Measurements from ENCODE around the gene SLC5A5.

Gene SLC5A5

DNA sequence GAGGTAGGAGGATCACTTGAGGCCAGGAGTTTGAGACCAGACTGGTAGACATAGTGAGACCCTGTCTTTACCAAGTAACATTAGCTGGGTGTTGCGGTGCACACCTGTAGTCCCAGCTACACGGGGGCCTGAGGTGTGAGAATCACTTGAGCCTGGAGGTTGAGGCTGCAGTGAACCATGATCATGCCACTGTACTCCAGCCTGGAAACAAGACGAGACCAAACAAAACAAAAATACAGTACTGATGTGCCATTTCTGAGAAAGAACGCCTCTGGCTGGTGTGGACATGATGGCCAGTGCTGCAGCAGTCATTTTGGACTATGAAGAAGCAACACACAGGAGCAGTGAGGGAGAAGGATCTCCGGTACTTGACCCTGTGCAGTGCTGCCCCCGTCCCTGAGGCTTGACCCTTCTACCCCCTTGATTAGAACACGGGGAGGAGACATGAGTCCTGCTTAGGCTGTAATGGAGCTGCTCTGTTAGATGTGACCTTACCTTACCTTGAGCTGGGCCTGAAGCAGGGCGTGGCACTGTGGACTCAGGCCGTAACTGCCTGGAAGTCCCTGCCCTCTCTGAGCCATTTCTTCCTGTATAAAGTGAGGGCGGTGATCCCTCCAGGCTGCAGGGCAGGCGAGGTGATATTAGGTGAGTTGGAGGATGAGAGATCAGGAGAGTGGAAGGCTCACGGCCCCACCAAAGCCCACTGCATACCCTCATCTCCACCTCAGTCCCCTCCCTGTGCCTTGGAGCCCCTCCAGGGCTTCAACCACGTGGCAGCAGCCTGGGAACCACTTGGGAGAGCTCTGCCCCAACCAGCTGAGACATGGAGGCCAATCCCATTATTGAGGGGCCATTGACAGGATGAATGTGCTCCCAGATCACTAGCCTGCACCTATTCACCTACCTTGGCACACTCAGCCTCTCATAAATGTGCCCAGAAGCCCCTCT lies 6.1 kb upstream of the SLC5A5 start:
- H3K4me3 ChIP-seq (ENCODE audit: low read depth, low read length): no peak overlapping the region
- TF ChIP-seq, protein P1, sequence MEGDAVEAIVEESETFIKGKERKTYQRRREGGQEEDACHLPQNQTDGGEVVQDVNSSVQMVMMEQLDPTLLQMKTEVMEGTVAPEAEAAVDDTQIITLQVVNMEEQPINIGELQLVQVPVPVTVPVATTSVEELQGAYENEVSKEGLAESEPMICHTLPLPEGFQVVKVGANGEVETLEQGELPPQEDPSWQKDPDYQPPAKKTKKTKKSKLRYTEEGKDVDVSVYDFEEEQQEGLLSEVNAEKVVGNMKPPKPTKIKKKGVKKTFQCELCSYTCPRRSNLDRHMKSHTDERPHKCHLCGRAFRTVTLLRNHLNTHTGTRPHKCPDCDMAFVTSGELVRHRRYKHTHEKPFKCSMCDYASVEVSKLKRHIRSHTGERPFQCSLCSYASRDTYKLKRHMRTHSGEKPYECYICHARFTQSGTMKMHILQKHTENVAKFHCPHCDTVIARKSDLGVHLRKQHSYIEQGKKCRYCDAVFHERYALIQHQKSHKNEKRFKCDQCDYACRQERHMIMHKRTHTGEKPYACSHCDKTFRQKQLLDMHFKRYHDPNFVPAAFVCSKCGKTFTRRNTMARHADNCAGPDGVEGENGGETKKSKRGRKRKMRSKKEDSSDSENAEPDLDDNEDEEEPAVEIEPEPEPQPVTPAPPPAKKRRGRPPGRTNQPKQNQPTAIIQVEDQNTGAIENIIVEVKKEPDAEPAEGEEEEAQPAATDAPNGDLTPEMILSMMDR (conservative IDR thresholded peaks at IDR 0.05; ENCODE audit: low read depth, low read length): no peak
- no peak for DNase-seq (ENCODE audit: low read depth)

DNA sequence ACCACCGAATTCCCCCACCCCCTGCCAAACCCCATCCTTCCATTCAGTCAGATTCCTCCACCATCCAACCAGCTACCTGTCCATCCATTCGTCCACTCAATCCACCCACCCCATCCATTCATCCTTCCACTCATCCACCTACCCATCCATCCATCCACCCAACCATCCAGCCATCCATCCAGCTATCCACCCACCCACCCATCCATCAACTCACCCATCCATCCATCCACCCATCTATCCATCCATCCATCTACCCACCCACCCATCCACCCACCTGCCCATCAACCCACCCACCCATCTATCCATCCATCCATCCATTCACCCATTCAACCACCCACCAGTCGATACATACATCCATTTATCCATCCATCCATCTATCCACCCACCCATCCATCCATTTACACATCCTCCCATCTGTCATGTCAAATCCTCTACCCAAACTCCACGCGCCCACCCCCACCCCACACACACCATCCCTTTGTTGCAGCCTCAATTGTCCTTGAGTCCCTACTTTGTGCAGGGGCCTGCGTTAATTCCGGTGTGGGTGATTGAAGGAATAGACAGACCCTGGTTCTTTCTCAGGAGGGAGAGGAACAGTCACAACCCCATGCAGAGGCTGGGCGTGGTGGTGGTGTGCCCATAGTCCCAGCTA lies 5.3 kb upstream of the SLC5A5 start:
- DNase-seq (ENCODE audit: low read depth): no peak
- no peak overlapping the region for H3K4me3 ChIP-seq (ENCODE audit: low read depth, low read length)
- TF ChIP-seq, protein P1 (conservative IDR thresholded peaks at IDR 0.05; ENCODE audit: low read depth, low read length): no peak

DNA sequence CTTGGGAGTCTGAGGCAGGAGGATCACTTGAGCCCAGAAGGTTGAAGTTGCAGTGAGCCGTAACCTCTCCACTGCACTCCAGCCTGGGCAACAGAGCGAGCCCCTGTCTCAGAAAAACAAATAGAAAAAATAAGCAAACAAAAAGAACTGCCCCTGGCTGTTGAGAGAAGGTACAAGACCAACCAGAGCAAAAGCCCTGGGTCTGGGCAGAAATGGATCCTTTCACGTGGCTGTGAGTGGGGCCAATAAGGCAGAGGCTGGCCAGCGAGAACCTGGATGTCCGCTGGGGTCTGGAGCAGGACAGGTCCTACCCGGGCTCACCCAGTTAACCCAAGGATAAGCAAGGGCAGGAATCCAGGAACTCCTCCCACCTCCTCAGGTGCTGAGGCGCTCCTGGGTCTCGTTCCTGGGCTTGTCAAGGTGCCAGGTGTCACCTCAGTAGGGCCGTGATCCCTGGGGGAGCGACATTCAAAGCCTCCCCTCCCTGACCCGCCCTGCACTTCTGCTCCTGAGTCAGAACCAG lies 4.7 kb upstream of the SLC5A5 start:
- DNase-seq (ENCODE audit: low read depth): no peak
- TF ChIP-seq, protein P1 (conservative IDR thresholded peaks at IDR 0.05; ENCODE audit: low read depth, low read length): no peak
- no peak overlapping the region for H3K4me3 ChIP-seq (ENCODE audit: low read depth, low read length)

DNA sequence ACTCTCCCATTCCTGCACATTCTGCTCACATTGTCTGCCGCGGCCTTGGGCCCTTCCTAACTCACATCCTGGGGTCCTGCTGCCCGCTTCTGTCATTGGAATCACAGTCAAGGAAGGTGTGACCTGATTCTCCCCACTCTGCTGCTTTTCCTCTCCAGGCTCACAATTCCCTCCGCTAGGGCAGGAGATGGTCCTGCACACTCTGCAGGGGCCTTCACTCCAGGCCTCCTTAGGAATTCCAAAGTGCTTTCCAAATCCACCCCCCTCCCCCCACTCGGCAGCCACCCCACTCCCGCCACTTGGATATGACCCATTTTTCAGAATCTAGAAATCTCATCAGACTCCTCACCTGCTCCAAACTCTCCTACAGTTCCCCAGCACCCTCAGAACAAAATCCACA lies 3.1 kb upstream of the SLC5A5 start:
- no peak for DNase-seq (ENCODE audit: low read depth)
- H3K4me3 ChIP-seq (ENCODE audit: low read depth, low read length): no peak overlapping the region
- TF ChIP-seq, protein P1 (conservative IDR thresholded peaks at IDR 0.05; ENCODE audit: low read depth, low read length): no peak

GRCh38 chr19:17869114-17869608 lies 2.6 kb upstream of the SLC5A5 start:
- H3K4me3 ChIP-seq (ENCODE audit: low read depth, low read length): no peak overlapping the region
- DNase-seq (ENCODE audit: low read depth): no peak
- TF ChIP-seq, protein P1 (conservative IDR thresholded peaks at IDR 0.05; ENCODE audit: low read depth, low read length): no peak

- no peak overlapping the region for H3K4me3 ChIP-seq (ENCODE audit: low read depth, low read length)
- TF ChIP-seq, protein P1 (conservative IDR thresholded peaks at IDR 0.05; ENCODE audit: low read depth, low read length): no peak
- no peak for DNase-seq (ENCODE audit: low read depth)
Measured at GRCh38 chr19:17871032-17871877, 490 bp upstream of the SLC5A5 start.

All from choroid plexus epithelial cell (primary cell).